HCT116 (cell line): Measurements from ENCODE around the gene DDX41. TPM values are rescaled to one million over a fixed set of nuclear protein-coding genes. Genes with fewer than 3 reads are reported as not detected.
A peak's percentile ranks its signal among the peaks of the same experiment; 100 is the strongest.

Experiments used
- ATAC-seq: fragments of 200-7000 bp; cut with Tn5 transposase; 2 replicates; pipeline ENCODE4 v1.9.1; 2020; ENCODE audit warnings: mild to moderate bottlenecking, moderate library complexity
- BruUV-seq: library from RNA; stranded (reverse); fragments of 400-500 nt; replicated peaks from 2 replicates; lab custom pipeline; 2021; lab: Mats Ljungman, UMichigan
- CTCF ChIA-PET: fragments of 300-600 bp; sonication (Branson Sonifier 250); formaldehyde crosslinking; loops from one replicate; lab custom pipeline; 2021; ENCODE audit warnings: antibody characterized with exemption; lab: Charles Lee
- POLR2A ChIA-PET: fragments of 300-600, 350-600 bp; sonication (Branson Sonifier 250); formaldehyde crosslinking; loops from one replicate; lab custom pipeline; 2021; ENCODE audit warnings: antibody characterized with exemption; lab: Charles Lee
- RAD21 ChIA-PET, 2 experiments: fragments of 300-600 bp; sonication (Branson Sonifier 250); formaldehyde crosslinking; loops; one replicate each; lab custom pipeline; 2023; ENCODE audit warnings: low total read pairs in 2 of 2; ENCODE audit not compliant: uncharacterized antibody in 2 of 2, unreplicated experiment in 2 of 2, low non-redundant PET in 1 of 2; lab: Charles Lee
- DNase-seq: peaks from one replicate; pipeline ENCODE4 v3.0.0-alpha.2; 2010; ENCODE audit warnings: low read depth, low spot score
- H2AFZ ChIP-seq: fragments of 200-600 bp; shearing (Covaris generic), sonication (generic); 2 replicates; pipeline ENCODE4 v1.6.1; 2017; ENCODE audit warnings: low read depth, mixed run types, mixed read lengths, antibody characterized with exemption, low read length; ENCODE audit not compliant: poor library complexity, severe bottlenecking
- H3K27ac ChIP-seq: 2 replicates; pipeline ENCODE4 v1.5.1; 2012; ENCODE audit warnings: low read depth, low read length
- H3K27me3 ChIP-seq: fragments of 200-600 bp; sonication (generic); 2 replicates; pipeline ENCODE4 v1.6.1; 2016; ENCODE audit warnings: mixed run types, low read length, mixed read lengths; ENCODE audit not compliant: insufficient read depth
- H3K36me3 ChIP-seq, 2 experiments: fragments of 200-500 bp in 1 of 2; fragments of 200-600 bp in 1 of 2; sonication (Bioruptor generic) in 1 of 2; sonication (generic) in 1 of 2; 2 replicates each; pipeline versions ENCODE4 v1.5.1 to v1.6.1; 2014 to 2016; ENCODE audit warnings: low read length in 2 of 2, inconsistent platforms in 1 of 2, mixed read lengths in 1 of 2, mixed run types in 1 of 2; ENCODE audit not compliant: insufficient read depth in 2 of 2, control insufficient read depth in 1 of 2
- H3K4me1 ChIP-seq, 2 experiments: fragments of 200-600 bp in 1 of 2; sonication (generic) in 1 of 2; 2 replicates each; pipeline versions ENCODE4 v1.5.1 to v1.6.1; 2012 to 2017; ENCODE audit warnings: low read length in 2 of 2, inconsistent platforms in 1 of 2, mild to moderate bottlenecking in 1 of 2, mixed read lengths in 1 of 2, mixed run types in 1 of 2, moderate library complexity in 1 of 2; ENCODE audit not compliant: insufficient read depth in 2 of 2, control insufficient read depth in 1 of 2
- H3K4me2 ChIP-seq: fragments of 200-600 bp; sonication (generic); 2 replicates; pipeline ENCODE4 v1.6.1; 2017; ENCODE audit warnings: mixed run types, low read length, mixed read lengths
- H3K4me3 ChIP-seq, 2 experiments: fragments of 200-600 bp in 1 of 2; sonication (generic) in 1 of 2; replicated peaks in 1 of 2; 2 replicates each; pipeline ENCODE4 v1.5.1; 2011 to 2016; ENCODE audit warnings: low read length in 2 of 2, control low read depth in 1 of 2, low read depth in 1 of 2, mild to moderate bottlenecking in 1 of 2, mixed read lengths in 1 of 2, mixed run types in 1 of 2
- H3K79me2 ChIP-seq: fragments of 200-600 bp; sonication (generic); 2 replicates; pipeline ENCODE4 v1.6.1; 2017; ENCODE audit warnings: mild to moderate bottlenecking, mixed run types, low read length, moderate library complexity, mixed read lengths; ENCODE audit not compliant: insufficient read depth
- H3K9ac ChIP-seq: fragments of 200-600 bp; sonication (generic); 2 replicates; pipeline ENCODE4 v1.6.1; 2016; ENCODE audit warnings: low read length, mixed read lengths
- H3K9me2 ChIP-seq: fragments of 200-600 bp; sonication (generic), shearing (Covaris generic); 2 replicates; pipeline ENCODE4 v1.6.1; 2017; ENCODE audit warnings: mixed run types, mild to moderate bottlenecking, moderate library complexity; ENCODE audit not compliant: insufficient read depth
- H3K9me3 ChIP-seq, 2 experiments: fragments of 200-500 bp in 1 of 2; fragments of 200-600 bp in 1 of 2; sonication (Bioruptor generic) in 1 of 2; sonication (generic) in 1 of 2; 2 replicates each; pipeline ENCODE4 v1.6.1; 2014 to 2017; ENCODE audit warnings: low read length in 2 of 2, mixed read lengths in 2 of 2, inconsistent platforms in 1 of 2, low read depth in 1 of 2, mild to moderate bottlenecking in 1 of 2, mixed run types in 1 of 2, moderate library complexity in 1 of 2; ENCODE audit not compliant: control insufficient read depth in 1 of 2, insufficient read depth in 1 of 2
- H4K20me1 ChIP-seq: fragments of 200-600 bp; sonication (generic), shearing (Covaris generic); 2 replicates; pipeline ENCODE4 v1.6.1; 2017; ENCODE audit warnings: mixed run types, mild to moderate bottlenecking, moderate library complexity; ENCODE audit not compliant: insufficient read depth
- CTCF ChIP-seq, 3 experiments: fragments of 200-600 bp in 1 of 3; sonication (generic) in 1 of 3; IDR thresholded peaks in 2 of 3; conservative IDR thresholded peaks in 1 of 3; 2 replicates each; pipeline ENCODE4 v1.5.1; 2012 to 2017; ENCODE audit warnings: low read depth in 2 of 3, low read length in 2 of 3, antibody characterized with exemption in 1 of 3, borderline replicate concordance in 1 of 3, control low read depth in 1 of 3, mild to moderate bottlenecking in 1 of 3, mixed read lengths in 1 of 3, mixed run types in 1 of 3, moderate library complexity in 1 of 3; ENCODE audit not compliant: insufficient read depth in 1 of 3
- EZH2phosphoT487 ChIP-seq: fragments of 200-600 bp; IDR thresholded peaks from 2 replicates; pipeline ENCODE4 v1.6.1; 2018; ENCODE audit warnings: antibody characterized with exemption, borderline replicate concordance
- FOSL1 ChIP-seq: IDR thresholded peaks from 2 replicates; pipeline ENCODE4 v1.6.1; 2012; ENCODE audit warnings: low read depth
- SP1 ChIP-seq: IDR thresholded peaks from 2 replicates; pipeline ENCODE4 v1.6.1; 2012; ENCODE audit warnings: low read depth
- SRF ChIP-seq: IDR thresholded peaks from 2 replicates; pipeline ENCODE4 v1.6.1; 2012; ENCODE audit warnings: low read depth
- intact Hi-C: fragments of 100-400 bp; cut with micrococcal nuclease; formaldehyde crosslinking; loops from 2 replicates; pipeline ENCODE4 v1.10.0; 2022
- total RNA-seq: library from RNA; stranded (reverse); gene quantifications from one replicate; pipeline ENCODE4 v1.2.1, GENCODE V29; 2021; ENCODE audit not compliant: unreplicated experiment

DDX41 gene
- total RNA-seq, 1 experiment from 2014 or later: 141 TPM

- ATAC-seq: no peak
- no peaks in the 10 kb centered on the region for H3K9me3 ChIP-seq
- BruUV-seq: no TSS peak
- DNase-seq: no peak
- TF ChIP-seq SRF (no peak), FOSL1 (no peak), SP1 (no peak), EZH2phosphoT487 (no peak)
- TF ChIP-seq, all 23 proteins: peak for 0
- no peaks in the 10 kb centered on the region for H4K20me1 ChIP-seq
- CTCF ChIA-PET: no interaction called here
- POLR2A ChIA-PET: no interaction called here
- no peak overlapping the region for H3K9ac ChIP-seq
- peaks cover 7% of the 10 kb centered on the region; the same call in 1 of the 2 replicates for H3K79me2 ChIP-seq
- no peaks in the 10 kb centered on the region for H3K27me3 ChIP-seq
- H2AFZ ChIP-seq: no peak overlapping the region
- RAD21 ChIA-PET: no interaction called here
- peaks cover 5 to 9% of the 10 kb centered on the region in 2 experiments; a peak in 3 of 4 replicates for H3K4me1 ChIP-seq
- no peak overlapping the region for H3K4me2 ChIP-seq
- no peak overlapping the region for H3K27ac ChIP-seq
- no peaks in the 10 kb centered on the region for H3K9me2 ChIP-seq
- intact Hi-C loops: no loop called here
- peaks cover 22 to 31% of the 10 kb centered on the region in 2 experiments; a peak in 3 of 4 replicates for H3K36me3 ChIP-seq
- H3K4me3 ChIP-seq: no peak overlapping the region
These were observed 7.2 kb upstream of the DDX41 start for GRCh38 chr5:177523711-177524538.

GRCh38 chr5:177520916-177521513 is 4.3 kb upstream of the DDX41 start:
- no peak for ATAC-seq
- ChIA-PET CTCF (no interaction called here), RAD21 (no interaction called here), POLR2A (no interaction called here)
- Histone ChIP-seq H2AFZ (no peak overlapping the region), H3K27ac (no peak overlapping the region; the same call in 1 of the 2 replicates), H3K9me2 (no peaks in the 10 kb centered on the region), H4K20me1 (no peaks in the 10 kb centered on the region), H3K79me2 (peaks cover 15% of the 10 kb centered on the region), H3K36me3 (peaks cover 13 to 30% of the 10 kb centered on the region in 2 experiments; a peak in 3 of 4 replicates), H3K9me3 (no peaks in the 10 kb centered on the region), H3K27me3 (no peaks in the 10 kb centered on the region), H3K9ac (no peak overlapping the region), H3K4me3 (no peak overlapping the region), H3K4me2 (no peak overlapping the region), H3K4me1 (peaks cover 6 to 13% of the 10 kb centered on the region in 2 experiments; a peak in 3 of 4 replicates)
- no peak for DNase-seq
- TF ChIP-seq SRF (no peak), CTCF (IDR thresholded peaks at IDR 0.05 in 2 of 3, conservative IDR thresholded peaks at IDR 0.05 in 1 of 3; ENCODE audit: borderline replicate concordance in 1 of 3, insufficient read depth in 1 of 3, low read depth in 2 of 3, low read length in 2 of 3) (peak in 1 of 3 experiments; percentile 32; a peak in 1 of 6 replicates)
- BruUV-seq: no TSS peak
- intact Hi-C loops: no loop called here
